ENCODE measurements around the gene ACAD9.

Gene ACAD9

GRCh38 chr3:128853826-128854225 lies 25.6 kb upstream of the ACAD9 start:
- no peak for TF ChIP-seq CTCF (IDR thresholded peaks at IDR 0.05; ENCODE audit: low read depth, low read length)

GRCh38 chr3:128854475-128854874 lies 24.9 kb upstream of the ACAD9 start:
- DNase-seq (ENCODE audit: extremely low read depth, low read depth) = no peak
- no peak for TF ChIP-seq CTCF (IDR thresholded peaks at IDR 0.05; ENCODE audit: low read depth, low read length)

More at GRCh38 chr3:128853826-128854225, 25.6 kb upstream of the ACAD9 start:
- no peak for DNase-seq (ENCODE audit: extremely low read depth, low read depth)

- TF ChIP-seq CTCF (IDR thresholded peaks at IDR 0.05; ENCODE audit: low read depth, low read length) = no peak
- no peak for DNase-seq (ENCODE audit: extremely low read depth, low read depth)
Measured at GRCh38 chr3:128855569-128855968, 23.9 kb upstream of the ACAD9 start.

GRCh38 chr3:128858167-128858566 lies 21.3 kb upstream of the ACAD9 start:
- no peak for TF ChIP-seq CTCF (IDR thresholded peaks at IDR 0.05; ENCODE audit: low read depth, low read length)
- no peak for DNase-seq (ENCODE audit: extremely low read depth, low read depth)

- no peak for TF ChIP-seq CTCF (IDR thresholded peaks at IDR 0.05; ENCODE audit: low read depth, low read length)
- no peak for DNase-seq (ENCODE audit: extremely low read depth, low read depth)
Measured at GRCh38 chr3:128859630-128860029, 19.8 kb upstream of the ACAD9 start.

- no peak for TF ChIP-seq CTCF (IDR thresholded peaks at IDR 0.05; ENCODE audit: low read depth, low read length)
- no peak for DNase-seq (ENCODE audit: extremely low read depth, low read depth)
Measured at GRCh38 chr3:128861491-128861890, 17.9 kb upstream of the ACAD9 start.

GRCh38 chr3:128863560-128863959 lies 15.9 kb upstream of the ACAD9 start:
- DNase-seq (ENCODE audit: extremely low read depth, low read depth) = no peak
- peak; percentile 28 for TF ChIP-seq CTCF (IDR thresholded peaks at IDR 0.05; ENCODE audit: low read depth, low read length)
